Epithelial cell of proximal tubule (primary cell): ENCODE measurements around the gene CHPF. TPM values are rescaled to one million over a fixed set of nuclear protein-coding genes. Genes with fewer than 3 reads are reported as not detected.

Experiments
- DNase-seq: peaks from one replicate; pipeline ENCODE4 v3.0.0-alpha.2; 2011; ENCODE audit warnings: low read depth
- H3K4me3 ChIP-seq: 2 replicates; pipeline ENCODE4 v1.5.1; 2011; ENCODE audit warnings: low read depth, mild to moderate bottlenecking, low read length
- total RNA-seq: library from RNA; depleted of rRNA; stranded (reverse); fragments of >200 nt; gene quantifications from 2 replicates; pipeline ENCODE4 v1.2.3, GENCODE V29; 2015
- TF ChIP-seq, protein P1 (sequence below): conservative IDR thresholded peaks from 2 replicates; pipeline ENCODE4 v1.5.1; 2012; ENCODE audit warnings: low read depth, mild to moderate bottlenecking, low read length

Gene CHPF
- total RNA-seq, 1 donor from 2014 or later = 122 TPM

DNA sequence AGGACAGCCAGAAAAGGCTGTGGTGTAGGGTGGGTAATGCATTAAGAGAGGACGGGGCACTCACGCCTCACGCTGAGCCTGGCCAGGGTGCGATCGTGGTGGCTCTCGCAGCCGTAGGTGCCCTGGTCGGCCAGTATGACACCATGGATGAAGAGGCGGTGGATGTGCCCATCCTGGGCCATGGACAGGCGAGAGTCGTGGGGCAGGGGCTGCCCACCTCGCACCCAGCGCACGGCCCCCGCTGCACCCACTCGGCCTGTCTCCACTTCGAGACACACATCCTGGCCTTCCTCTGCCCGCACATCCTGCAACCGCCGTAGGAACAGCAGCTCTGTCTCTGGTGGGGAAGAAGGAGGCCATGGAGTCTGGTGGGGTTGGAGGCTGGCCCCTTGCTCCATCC is 12.3 kb upstream of the CHPF start:
- no peak for DNase-seq
- no peak overlapping the region for H3K4me3 ChIP-seq
- TF ChIP-seq, protein P1, sequence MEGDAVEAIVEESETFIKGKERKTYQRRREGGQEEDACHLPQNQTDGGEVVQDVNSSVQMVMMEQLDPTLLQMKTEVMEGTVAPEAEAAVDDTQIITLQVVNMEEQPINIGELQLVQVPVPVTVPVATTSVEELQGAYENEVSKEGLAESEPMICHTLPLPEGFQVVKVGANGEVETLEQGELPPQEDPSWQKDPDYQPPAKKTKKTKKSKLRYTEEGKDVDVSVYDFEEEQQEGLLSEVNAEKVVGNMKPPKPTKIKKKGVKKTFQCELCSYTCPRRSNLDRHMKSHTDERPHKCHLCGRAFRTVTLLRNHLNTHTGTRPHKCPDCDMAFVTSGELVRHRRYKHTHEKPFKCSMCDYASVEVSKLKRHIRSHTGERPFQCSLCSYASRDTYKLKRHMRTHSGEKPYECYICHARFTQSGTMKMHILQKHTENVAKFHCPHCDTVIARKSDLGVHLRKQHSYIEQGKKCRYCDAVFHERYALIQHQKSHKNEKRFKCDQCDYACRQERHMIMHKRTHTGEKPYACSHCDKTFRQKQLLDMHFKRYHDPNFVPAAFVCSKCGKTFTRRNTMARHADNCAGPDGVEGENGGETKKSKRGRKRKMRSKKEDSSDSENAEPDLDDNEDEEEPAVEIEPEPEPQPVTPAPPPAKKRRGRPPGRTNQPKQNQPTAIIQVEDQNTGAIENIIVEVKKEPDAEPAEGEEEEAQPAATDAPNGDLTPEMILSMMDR = no peak

DNA sequence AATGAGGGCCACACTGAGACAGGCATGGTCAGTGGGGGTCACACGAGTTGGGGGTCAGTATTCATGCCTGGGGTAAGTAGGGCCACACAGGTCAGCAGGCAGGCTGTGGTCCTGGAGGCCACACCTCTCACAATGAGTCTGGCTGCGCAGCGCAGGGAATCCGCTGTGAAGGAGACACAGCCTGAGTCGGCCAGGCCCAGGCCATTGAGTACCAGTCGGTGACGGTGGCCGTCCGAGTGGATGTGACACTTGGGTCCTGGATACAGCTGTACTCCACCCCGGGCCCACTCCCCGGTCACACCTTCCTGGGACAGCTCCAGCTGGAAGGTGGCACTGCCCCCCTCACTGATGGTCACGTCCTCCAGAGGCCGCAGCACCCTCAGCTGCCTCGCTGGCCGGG is 10.7 kb upstream of the CHPF start:
- no peak for DNase-seq
- TF ChIP-seq, protein P1 = no peak
- H3K4me3 ChIP-seq = no peak overlapping the region

DNA sequence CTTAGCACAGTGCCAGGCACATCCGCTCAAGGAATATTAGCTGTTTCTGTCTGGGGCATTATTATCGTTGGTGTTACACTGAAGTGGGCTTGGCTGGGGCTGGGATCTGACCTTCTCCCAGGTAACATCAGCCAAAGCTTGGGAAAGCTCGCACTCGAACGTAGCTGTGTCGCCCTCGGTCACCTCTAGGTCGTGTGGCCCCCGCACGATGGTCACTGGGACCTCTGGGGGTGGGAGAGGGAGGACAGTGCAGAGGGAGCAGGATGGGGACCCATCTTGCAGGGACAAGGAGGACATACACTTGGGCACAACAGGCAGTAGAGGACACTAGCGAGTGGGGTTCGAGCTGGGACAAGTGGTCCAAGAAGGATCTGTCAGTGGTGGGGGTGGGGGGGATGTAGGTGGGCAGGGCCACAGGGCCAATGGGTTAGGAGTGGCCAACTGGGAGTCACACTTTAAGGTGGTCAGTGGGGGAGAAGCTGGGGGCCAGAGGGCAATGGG is 9.9 kb upstream of the CHPF start:
- no peak overlapping the region for H3K4me3 ChIP-seq
- TF ChIP-seq, protein P1 = no peak
- no peak for DNase-seq

GRCh38 chr2:219553168-219553417 is 9.5 kb upstream of the CHPF start:
- TF ChIP-seq, protein P1 = no peak
- peak overlapping the region; percentile 73 for H3K4me3 ChIP-seq
- no peak for DNase-seq

DNA sequence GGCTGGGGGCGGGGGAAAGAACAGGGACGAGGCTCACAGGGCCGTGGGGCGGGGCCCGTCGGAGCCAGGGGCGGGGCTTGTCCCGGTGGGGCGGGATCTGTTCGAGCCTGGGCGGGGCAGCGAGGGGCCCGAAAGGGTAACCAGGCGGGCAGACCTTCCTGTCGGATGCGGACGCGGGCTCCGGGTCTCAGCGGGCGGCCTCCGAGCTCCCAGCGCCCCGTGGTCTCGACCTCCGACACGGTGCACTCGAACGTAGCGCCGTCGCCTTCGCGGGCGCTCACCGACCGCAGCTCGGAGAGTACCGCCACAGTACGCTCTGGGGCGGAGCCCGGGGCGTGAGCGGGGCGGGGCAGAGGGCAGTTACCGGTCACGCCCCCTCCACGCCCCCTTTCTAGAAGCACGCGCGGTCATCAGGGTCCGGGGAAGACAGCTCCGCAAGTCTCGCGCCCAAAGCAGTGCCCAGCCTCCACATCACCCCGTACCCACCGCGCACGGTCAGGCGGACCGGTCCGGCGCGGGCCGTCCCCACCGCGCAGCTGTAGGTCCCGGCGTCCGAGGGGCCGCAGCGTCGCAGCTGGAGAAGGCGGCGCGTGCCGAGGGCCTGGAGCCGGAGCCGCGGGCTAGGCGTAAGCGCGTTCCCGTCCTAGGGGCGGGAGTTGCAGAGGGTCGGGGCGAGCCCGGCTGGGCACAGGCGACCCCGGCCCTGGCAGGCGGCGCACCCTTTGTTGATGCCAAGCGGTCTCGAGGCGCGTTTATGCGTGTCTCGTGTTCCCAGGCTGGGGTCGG is 9.0 kb upstream of the CHPF start:
- no peak for DNase-seq
- TF ChIP-seq, protein P1 = no peak
- H3K4me3 ChIP-seq = peak overlapping the region; percentile 73

- DNase-seq = no peak
- H3K4me3 ChIP-seq = peak overlapping the region; percentile 73
- TF ChIP-seq, protein P1 = no peak
These were observed 8.1 kb upstream of the CHPF start for GRCh38 chr2:219551441-219552381.
